PFSK-1 (cell line): ENCODE data around the gene RALGAPB.

ENCODE experiments used
- FOXP2 ChIP-seq: optimal IDR thresholded peaks from 2 replicates; pipeline ENCODE3; 2011; ENCODE audit warnings: borderline replicate concordance, control low read depth, inconsistent platforms; ENCODE audit not compliant: insufficient read depth; ENCODE audit errors: extremely low read length, extremely low read depth
- POLR2AphosphoS5 ChIP-seq: IDR thresholded peaks from 2 replicates; pipeline ENCODE4 v1.6.1; 2012; ENCODE audit warnings: low read depth, mild to moderate bottlenecking, control low read depth, low read length, moderate library complexity
- SIN3A ChIP-seq: IDR thresholded peaks from 2 replicates; pipeline ENCODE4 v1.6.1; 2012; ENCODE audit warnings: mild to moderate bottlenecking, low read length, moderate library complexity, borderline replicate concordance; ENCODE audit not compliant: insufficient read depth
- TAF1 ChIP-seq: IDR thresholded peaks from 2 replicates; pipeline ENCODE4 v1.6.1; 2012; ENCODE audit warnings: low read length, control low read depth, borderline replicate concordance; ENCODE audit not compliant: insufficient read depth
- TF ChIP-seq, protein P1 (sequence below), 2 experiments: IDR thresholded peaks; 2 replicates each; pipeline versions ENCODE4 v1.6.1 to v1.8.0; 2011 to 2012; ENCODE audit warnings: low read depth in 2 of 2, low read length in 2 of 2, control low read depth in 1 of 2, inconsistent platforms in 1 of 2, mild to moderate bottlenecking in 1 of 2, moderate library complexity in 1 of 2; ENCODE audit not compliant: insufficient read depth in 1 of 2

DNA sequence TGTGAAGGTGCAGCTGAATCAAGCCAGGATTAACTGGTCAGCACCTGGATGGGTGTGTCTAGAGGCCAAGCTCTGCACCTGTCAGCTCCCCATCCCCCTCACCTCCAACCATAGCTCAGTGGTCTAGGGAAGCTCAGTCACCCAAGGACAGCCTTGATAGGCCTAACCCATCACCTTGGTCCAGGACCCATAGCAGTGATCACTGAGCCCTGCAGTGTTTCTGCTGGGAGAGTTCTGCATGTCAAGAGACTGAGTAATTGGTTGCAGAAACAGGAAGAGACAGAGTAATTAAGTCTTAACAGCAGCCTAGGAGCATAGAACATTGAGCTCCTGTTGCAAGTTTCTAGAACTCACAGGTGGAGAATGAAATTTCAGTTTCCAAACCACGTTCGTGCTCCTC is 18.7 kb upstream of the RALGAPB start:
- no peak for TF ChIP-seq POLR2AphosphoS5
- TF ChIP-seq, protein P1, sequence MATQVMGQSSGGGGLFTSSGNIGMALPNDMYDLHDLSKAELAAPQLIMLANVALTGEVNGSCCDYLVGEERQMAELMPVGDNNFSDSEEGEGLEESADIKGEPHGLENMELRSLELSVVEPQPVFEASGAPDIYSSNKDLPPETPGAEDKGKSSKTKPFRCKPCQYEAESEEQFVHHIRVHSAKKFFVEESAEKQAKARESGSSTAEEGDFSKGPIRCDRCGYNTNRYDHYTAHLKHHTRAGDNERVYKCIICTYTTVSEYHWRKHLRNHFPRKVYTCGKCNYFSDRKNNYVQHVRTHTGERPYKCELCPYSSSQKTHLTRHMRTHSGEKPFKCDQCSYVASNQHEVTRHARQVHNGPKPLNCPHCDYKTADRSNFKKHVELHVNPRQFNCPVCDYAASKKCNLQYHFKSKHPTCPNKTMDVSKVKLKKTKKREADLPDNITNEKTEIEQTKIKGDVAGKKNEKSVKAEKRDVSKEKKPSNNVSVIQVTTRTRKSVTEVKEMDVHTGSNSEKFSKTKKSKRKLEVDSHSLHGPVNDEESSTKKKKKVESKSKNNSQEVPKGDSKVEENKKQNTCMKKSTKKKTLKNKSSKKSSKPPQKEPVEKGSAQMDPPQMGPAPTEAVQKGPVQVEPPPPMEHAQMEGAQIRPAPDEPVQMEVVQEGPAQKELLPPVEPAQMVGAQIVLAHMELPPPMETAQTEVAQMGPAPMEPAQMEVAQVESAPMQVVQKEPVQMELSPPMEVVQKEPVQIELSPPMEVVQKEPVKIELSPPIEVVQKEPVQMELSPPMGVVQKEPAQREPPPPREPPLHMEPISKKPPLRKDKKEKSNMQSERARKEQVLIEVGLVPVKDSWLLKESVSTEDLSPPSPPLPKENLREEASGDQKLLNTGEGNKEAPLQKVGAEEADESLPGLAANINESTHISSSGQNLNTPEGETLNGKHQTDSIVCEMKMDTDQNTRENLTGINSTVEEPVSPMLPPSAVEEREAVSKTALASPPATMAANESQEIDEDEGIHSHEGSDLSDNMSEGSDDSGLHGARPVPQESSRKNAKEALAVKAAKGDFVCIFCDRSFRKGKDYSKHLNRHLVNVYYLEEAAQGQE (IDR thresholded peaks at IDR 0.05; ENCODE audit: insufficient read depth in 1 of 2, low read depth in 2 of 2, low read length in 2 of 2), result no peak
- no peak for TF ChIP-seq SIN3A
- TF ChIP-seq TAF1, result no peak
- no peak for TF ChIP-seq FOXP2
